SK-N-SH (cell line): Measurements from ENCODE around the gene MFNG. TPM values are rescaled to one million over a fixed set of nuclear protein-coding genes. Genes with fewer than 3 reads are reported as not detected.

Experiments used
- CTCF ChIA-PET: fragments of 300-600, 350-600 bp; formaldehyde crosslinking; extraction: SDS; loops from one replicate; lab custom pipeline; 2021; lab: Yijun Ruan, JAX
- POLR2A ChIA-PET: fragments of 350-600 bp; sonication (Branson Sonifier 250); formaldehyde crosslinking; extraction: SDS; loops from one replicate; lab custom pipeline; 2020; ENCODE audit warnings: antibody characterized with exemption, inconsistent platforms; lab: Yijun Ruan, JAX
- DNase-seq: peaks from one replicate; pipeline ENCODE4 v3.0.0; 2012
- H2AFZ ChIP-seq: fragments of 200-600 bp; sonication (generic); 2 replicates; pipeline ENCODE4 v1.8.1; 2016; ENCODE audit warnings: antibody characterized with exemption, mild to moderate bottlenecking, low read depth
- H3F3A ChIP-seq: fragments of 200-600 bp; sonication (generic); replicated peaks from 2 replicates; pipeline ENCODE3; 2016; ENCODE audit warnings: antibody characterized with exemption, mild to moderate bottlenecking; ENCODE audit not compliant: insufficient read depth
- H3K27ac ChIP-seq, 2 experiments: fragments of 200-500 bp in 1 of 2; fragments of 200-600 bp in 1 of 2; sonication (Bioruptor generic) in 1 of 2; sonication (generic), shearing (Covaris generic) in 1 of 2; 2 replicates each; pipeline versions ENCODE4 v1.5.1 to v1.6.1; 2014 to 2016; ENCODE audit warnings: low read depth in 2 of 2, inconsistent platforms in 1 of 2, low read length in 1 of 2, mild to moderate bottlenecking in 1 of 2, mixed read lengths in 1 of 2
- H3K27me3 ChIP-seq: fragments of 200-600 bp; sonication (generic), shearing (Covaris generic); 2 replicates; pipeline ENCODE4 v1.6.1; 2016; ENCODE audit warnings: mixed run types; ENCODE audit not compliant: insufficient read depth
- H3K36me3 ChIP-seq, 2 experiments: fragments of 200-500 bp in 1 of 2; fragments of 200-600 bp in 1 of 2; sonication (Bioruptor generic) in 1 of 2; sonication (generic) in 1 of 2; replicated peaks in 1 of 2; 2 replicates each; pipeline versions ENCODE3 to v1.5.1; 2014 to 2016; ENCODE audit warnings: low read length in 1 of 2, mild to moderate bottlenecking in 1 of 2; ENCODE audit not compliant: insufficient read depth in 2 of 2, control insufficient read depth in 1 of 2
- H3K4me1 ChIP-seq, 2 experiments: fragments of 200-500 bp in 1 of 2; fragments of 200-600 bp in 1 of 2; sonication (Bioruptor generic) in 1 of 2; sonication (generic), shearing (Covaris generic) in 1 of 2; 2 replicates each; pipeline versions ENCODE4 v1.5.1 to v1.6.1; 2014 to 2016; ENCODE audit warnings: low read depth in 1 of 2, low read length in 1 of 2, mixed run types in 1 of 2; ENCODE audit not compliant: insufficient read depth in 2 of 2, control insufficient read depth in 1 of 2
- H3K4me2 ChIP-seq: fragments of 200-600 bp; sonication (generic), shearing (Covaris generic); 2 replicates; pipeline ENCODE4 v1.6.1; 2017; ENCODE audit warnings: mixed run types
- H3K4me3 ChIP-seq, 2 experiments: fragments of 200-500 bp in 1 of 2; fragments of 200-600 bp in 1 of 2; sonication (Bioruptor generic) in 1 of 2; sonication (generic), shearing (Covaris generic) in 1 of 2; 2 replicates each; pipeline versions ENCODE4 v1.5.1 to v1.8.1; 2014 to 2016; ENCODE audit warnings: low read depth in 2 of 2, inconsistent platforms in 1 of 2, low read length in 1 of 2, mild to moderate bottlenecking in 1 of 2, mixed read lengths in 1 of 2, moderate library complexity in 1 of 2
- H3K79me2 ChIP-seq: fragments of 200-600 bp; sonication (generic); 2 replicates; pipeline ENCODE4 v1.8.1; 2017; ENCODE audit warnings: mild to moderate bottlenecking; ENCODE audit not compliant: insufficient read depth
- H3K9ac ChIP-seq: fragments of 200-600 bp; sonication (generic); 2 replicates; pipeline ENCODE4 v1.6.1; 2017; ENCODE audit warnings: mixed run types
- H3K9me2 ChIP-seq: fragments of 200-600 bp; sonication (generic); 2 replicates; pipeline ENCODE4 v1.6.1; 2017; ENCODE audit warnings: mixed run types
- H3K9me3 ChIP-seq: fragments of 200-600 bp; sonication (generic); 2 replicates; pipeline ENCODE4 v1.6.1; 2017; ENCODE audit warnings: mixed run types, mild to moderate bottlenecking, moderate library complexity
- H4K20me1 ChIP-seq: fragments of 200-600 bp; sonication (generic); 2 replicates; pipeline ENCODE4 v1.6.1; 2017; ENCODE audit warnings: mild to moderate bottlenecking, mixed run types; ENCODE audit not compliant: insufficient read depth
- CTCF ChIP-seq: fragments of 200-600 bp; sonication (generic); IDR thresholded peaks from 2 replicates; pipeline ENCODE4 v1.6.1; 2017; ENCODE audit warnings: antibody characterized with exemption, mild to moderate bottlenecking, moderate library complexity
- EZH2phosphoT487 ChIP-seq: fragments of 200-600 bp; sonication (generic); IDR thresholded peaks from 2 replicates; pipeline ENCODE4 v1.6.1; 2017; ENCODE audit warnings: low read depth, mixed run types, mild to moderate bottlenecking, antibody characterized with exemption, moderate library complexity, borderline replicate concordance
- FOXJ3 ChIP-seq: sonication (generic); formaldehyde crosslinking; IDR thresholded peaks from 2 replicates; pipeline ENCODE4 v1.5.1; 2020; ENCODE audit warnings: mild to moderate bottlenecking, missing genetic modification reagents
- FOXM1 ChIP-seq: IDR thresholded peaks from 2 replicates; pipeline ENCODE4 v1.4.0; 2012; ENCODE audit warnings: low read depth, mild to moderate bottlenecking
- GATA2 ChIP-seq: sonication (generic); formaldehyde crosslinking; IDR thresholded peaks from 2 replicates; pipeline ENCODE4 v1.5.0; 2020; ENCODE audit warnings: mild to moderate bottlenecking, missing genetic modification reagents
- IRF3 ChIP-seq: fragments of 150-350 bp; IDR thresholded peaks from 2 replicates; pipeline ENCODE4 v1.6.1; 2016; ENCODE audit warnings: mild to moderate bottlenecking, low read depth, low read length
- JUND ChIP-seq: IDR thresholded peaks from 2 replicates; pipeline ENCODE4 v1.4.0; 2012
- MAX ChIP-seq: IDR thresholded peaks from 2 replicates; pipeline ENCODE4 v1.4.0; 2012; ENCODE audit warnings: low read depth
- MEF2A ChIP-seq: IDR thresholded peaks from 2 replicates; pipeline ENCODE4 v1.4.0; 2012; ENCODE audit warnings: low read depth, borderline replicate concordance
- PBX3 ChIP-seq: IDR thresholded peaks from 2 replicates; pipeline ENCODE4; 2012
- POLR2AphosphoS5 ChIP-seq: IDR thresholded peaks from 2 replicates; pipeline ENCODE4 v1.6.1; 2012; ENCODE audit warnings: low read depth, low read length
- RCOR1 ChIP-seq: fragments of 150-350 bp; IDR thresholded peaks from 2 replicates; pipeline ENCODE4 v1.6.1; 2017; ENCODE audit warnings: antibody characterized with exemption, low read length
- REST ChIP-seq: IDR thresholded peaks from 2 replicates; pipeline ENCODE4 v1.6.1; 2012; ENCODE audit warnings: mild to moderate bottlenecking, low read depth, low read length, moderate library complexity
- SIN3A ChIP-seq: IDR thresholded peaks from 2 replicates; pipeline ENCODE4 v1.6.1; 2012; ENCODE audit warnings: low read depth, mild to moderate bottlenecking, low read length, moderate library complexity, borderline replicate concordance
- TAF1 ChIP-seq: IDR thresholded peaks from 2 replicates; pipeline ENCODE4 v1.6.1; 2012; ENCODE audit warnings: low read depth, mild to moderate bottlenecking, low read length, moderate library complexity, borderline replicate concordance
- YY1 ChIP-seq: IDR thresholded peaks from 2 replicates; pipeline ENCODE4 v1.4.0; 2012; ENCODE audit warnings: low read depth, mild to moderate bottlenecking
- ZBTB33 ChIP-seq: IDR thresholded peaks from 2 replicates; pipeline ENCODE4 v1.4.0; 2012; ENCODE audit warnings: low read depth, borderline replicate concordance
- WGBS: methylation state at CpG from one replicate; pipeline ENCODE4 v1.1.6; 2017; ENCODE audit warnings: low lambda C conversion rate; 5-methylcytosine and 5-hydroxymethylcytosine counted together
- polyA plus RNA-seq, 3 experiments: library from polyadenylated mRNA; depleted of rRNA; stranded (reverse); fragments of >200 nt; gene quantifications; 2 replicates each; pipeline ENCODE4 v1.2.3, GENCODE V29; 2012

The MFNG gene
- polyA plus RNA-seq, 1 of the 3 experiments (the other 2 are of a cell fraction) = 0.18 TPM

GRCh38 chr22:37443086-37443485 lies 43.1 kb downstream of the MFNG start:
- no peaks in the 10 kb centered on the region for H3K36me3 ChIP-seq
- H3K9me3 ChIP-seq = no peaks in the 10 kb centered on the region
- no peaks in the 10 kb centered on the region for H3K79me2 ChIP-seq
- POLR2A ChIA-PET = no interaction called here
- no peak for TF ChIP-seq SIN3A
- no peak for TF ChIP-seq RCOR1
- no peak for TF ChIP-seq YY1
- TF ChIP-seq CTCF = no peak
- TF ChIP-seq MAX = no peak
- TF ChIP-seq POLR2AphosphoS5 = no peak
- no peak for TF ChIP-seq TAF1
- TF ChIP-seq IRF3 = no peak
- TF ChIP-seq FOXJ3 (CRISPR knock-in tag) = no peak
- no peak for TF ChIP-seq MEF2A
- no peak for TF ChIP-seq FOXM1
- no peak for TF ChIP-seq REST
- TF ChIP-seq PBX3 = no peak
- no peak for TF ChIP-seq EZH2phosphoT487
- TF ChIP-seq ZBTB33 = no peak
- no peak for TF ChIP-seq JUND
- TF ChIP-seq GATA2 (CRISPR knock-in tag) = no peak
- no peak overlapping the region for H2AFZ ChIP-seq
- no peaks in the 10 kb centered on the region for H4K20me1 ChIP-seq
- H3K27me3 ChIP-seq = no peaks in the 10 kb centered on the region
- WGBS = 96% methylated on average over 7 of the region's 7 CpGs
- no peak overlapping the region for H3K9ac ChIP-seq
- DNase-seq = no peak
- CTCF ChIA-PET = interaction anchor here (1.3 to 7.6 kb wide), 2 partner anchors 13 to 15 kb away, joined by 4 to 57 read pairs; partner anchors contain the start of gene ELFN2
- H3K4me3 ChIP-seq = no peak overlapping the region
- no peaks in the 10 kb centered on the region for H3K9me2 ChIP-seq
- H3F3A ChIP-seq = no peaks in the 10 kb centered on the region
- no peaks in the 10 kb centered on the region for H3K4me1 ChIP-seq
- no peak overlapping the region for H3K27ac ChIP-seq
- H3K4me2 ChIP-seq = no peak overlapping the region
